Testis (tissue), 3 donors: ENCODE data around the gene THRSP. TPM values are rescaled to one million over a fixed set of nuclear protein-coding genes. Genes with fewer than 3 reads are reported as not detected.
A peak's percentile ranks its signal among the peaks of the same experiment; 100 is the strongest.

Source experiments
- DNase-seq: peaks from one replicate; pipeline ENCODE4 v3.0.0-alpha.2; 2019
- H3K27ac ChIP-seq, 2 donors: fragments of 200-600 bp; sonication (generic); one replicate each; pipeline ENCODE4 v1.5.1; 2019
- H3K27me3 ChIP-seq: fragments of 200-600 bp; sonication (generic); one replicate; pipeline ENCODE4 v1.5.1; 2019
- H3K36me3 ChIP-seq: fragments of 200-600 bp; sonication (generic); one replicate; pipeline ENCODE4 v1.5.1; 2017; ENCODE audit warnings: low read depth; ENCODE audit errors: missing control alignments
- H3K4me1 ChIP-seq: fragments of 200-600 bp; sonication (generic); one replicate; pipeline ENCODE4 v1.5.1; 2019
- H3K4me3 ChIP-seq, 2 donors: fragments of 200-600 bp; sonication (generic); one replicate each; pipeline ENCODE4 v1.5.1; 2017 to 2019
- H3K9me3 ChIP-seq: fragments of 200-600 bp; sonication (generic); one replicate; pipeline ENCODE4 v1.5.1; 2017
- POLR2A ChIP-seq: fragments of 450-650 bp; IDR thresholded peaks from one replicate; pipeline ENCODE4 v1.6.1; 2017; ENCODE audit warnings: antibody characterized with exemption, mild to moderate bottlenecking, moderate library complexity
- WGBS, 2 donors: methylation state at CpG; one replicate each; pipeline ENCODE4 v1.1.5; 2018; 5-methylcytosine and 5-hydroxymethylcytosine counted together
- intact Hi-C: fragments of 100-400 bp; cut with DNase I; formaldehyde crosslinking; loops from one replicate; pipeline ENCODE4 v1.15.1; 2023; ENCODE audit warnings: low total_unique reads
- polyA plus RNA-seq: library from polyadenylated mRNA; stranded (reverse); fragments of 350-450 nt; fragmentation: Illumina TruSeq; extraction: RNeasy Lipid Tissue Mini Kit (QIAGEN cat#74804); gene quantifications from one replicate; pipeline ENCODE4 v1.2.3, GENCODE V29; 2014; ENCODE audit warnings: low read depth, low replicate concordance; ENCODE audit not compliant: insufficient read depth
- total RNA-seq, 2 donors: library from RNA; depleted of rRNA; stranded (reverse); fragments of >200 nt; gene quantifications; one replicate each; pipeline ENCODE4 v1.2.3, GENCODE V29; 2016
- TF ChIP-seq, protein P1 (sequence below), 3 experiments: fragments of 450-650 bp in 2 of 3; fragments of 200-600 bp in 1 of 3; sonication (generic) in 1 of 3; IDR thresholded peaks; one replicate each; pipeline ENCODE4 v1.5.1; 2016 to 2019; ENCODE audit warnings: antibody characterized with exemption in 3 of 3, mild to moderate bottlenecking in 2 of 3, moderate library complexity in 1 of 3

THRSP gene
- total and polyA plus RNA-seq, 3 donors from 2014 or later: 0.31 to 0.37 TPM; not detected in 1

DNA sequence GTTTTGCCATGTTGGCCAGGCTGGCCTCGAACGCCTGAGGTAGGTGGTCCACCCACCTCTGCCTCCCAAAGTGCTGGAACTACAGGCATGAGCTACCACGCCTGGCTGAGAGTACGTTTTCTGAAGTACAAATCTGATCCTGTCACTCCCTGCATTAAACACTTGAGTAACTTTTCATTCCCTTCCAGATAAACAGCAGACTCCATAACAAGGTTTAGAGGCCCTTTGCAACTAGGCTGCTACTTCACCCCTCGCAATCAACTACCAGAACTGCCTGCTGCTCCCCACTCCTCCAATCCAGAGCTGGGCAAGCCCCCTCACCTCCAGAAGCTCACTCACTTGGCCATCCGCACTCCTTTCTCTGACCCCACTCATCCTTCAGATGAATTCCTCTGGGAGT, 42.0 kb upstream of the THRSP start:
- no peaks in the 10 kb centered on the region for H3K36me3 ChIP-seq
- no peaks in the 10 kb centered on the region for H3K9me3 ChIP-seq
- WGBS, 2 donors: 85 to 86% methylated on average over 6 of the region's 6 CpGs
- H3K4me1 ChIP-seq: peaks cover 3% of the 10 kb centered on the region
- intact Hi-C loops: no loop called here
- no peak overlapping the region for H3K4me3 ChIP-seq
- no peaks in the 10 kb centered on the region for H3K27me3 ChIP-seq
- no peak for TF ChIP-seq POLR2A
- TF ChIP-seq, protein P1, sequence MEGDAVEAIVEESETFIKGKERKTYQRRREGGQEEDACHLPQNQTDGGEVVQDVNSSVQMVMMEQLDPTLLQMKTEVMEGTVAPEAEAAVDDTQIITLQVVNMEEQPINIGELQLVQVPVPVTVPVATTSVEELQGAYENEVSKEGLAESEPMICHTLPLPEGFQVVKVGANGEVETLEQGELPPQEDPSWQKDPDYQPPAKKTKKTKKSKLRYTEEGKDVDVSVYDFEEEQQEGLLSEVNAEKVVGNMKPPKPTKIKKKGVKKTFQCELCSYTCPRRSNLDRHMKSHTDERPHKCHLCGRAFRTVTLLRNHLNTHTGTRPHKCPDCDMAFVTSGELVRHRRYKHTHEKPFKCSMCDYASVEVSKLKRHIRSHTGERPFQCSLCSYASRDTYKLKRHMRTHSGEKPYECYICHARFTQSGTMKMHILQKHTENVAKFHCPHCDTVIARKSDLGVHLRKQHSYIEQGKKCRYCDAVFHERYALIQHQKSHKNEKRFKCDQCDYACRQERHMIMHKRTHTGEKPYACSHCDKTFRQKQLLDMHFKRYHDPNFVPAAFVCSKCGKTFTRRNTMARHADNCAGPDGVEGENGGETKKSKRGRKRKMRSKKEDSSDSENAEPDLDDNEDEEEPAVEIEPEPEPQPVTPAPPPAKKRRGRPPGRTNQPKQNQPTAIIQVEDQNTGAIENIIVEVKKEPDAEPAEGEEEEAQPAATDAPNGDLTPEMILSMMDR (IDR thresholded peaks at IDR 0.05): no peak
- H3K27ac ChIP-seq: no peak overlapping the region
- no peak for DNase-seq

- Histone ChIP-seq H3K9me3 (no peaks in the 10 kb centered on the region), H3K4me1 (peaks cover 3% of the 10 kb centered on the region), H3K4me3 (peak within 1 kb of the TSS; percentile 52 to 63), H3K27me3 (no peaks in the 10 kb centered on the region), H3K36me3 (no peaks in the 10 kb centered on the region), H3K27ac (peak within 1 kb of the TSS; percentile 10 to 51)
- TF ChIP-seq, protein P1 (IDR thresholded peaks at IDR 0.05): no peak
- no peak for TF ChIP-seq POLR2A
- peak; percentile 43 for DNase-seq
- 6 to 12% methylated on average over 34 to 37 of the region's 37 CpGs for WGBS, 2 donors
- intact Hi-C loops: no loop called here
These were observed 41.0 kb upstream of the THRSP start, which contains the start of gene KCTD14 for GRCh38 chr11:78022397-78023396. TSS of gene KCTD14 (minus strand) at chr11:78023276. CDS start at chr11:78023249, 27 bp downstream.

DNA sequence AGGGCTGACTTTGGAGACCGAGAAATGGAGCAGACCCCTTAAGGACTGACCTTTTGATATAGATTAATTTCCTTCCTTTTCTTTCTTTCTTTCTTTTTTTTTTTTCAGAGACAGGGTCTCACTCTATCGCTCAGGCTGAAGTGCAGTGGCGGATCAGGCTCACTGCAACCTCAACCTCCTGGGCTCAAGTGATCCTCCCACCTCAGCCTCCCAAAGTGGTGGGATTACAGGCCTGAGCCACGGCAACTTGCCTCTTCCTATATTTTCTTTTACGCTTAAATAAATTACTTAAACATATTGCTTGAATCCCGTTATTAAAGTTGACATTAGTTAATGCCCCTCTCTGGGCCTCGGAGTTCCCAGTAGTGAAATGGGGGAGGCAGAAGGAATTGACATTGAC, 40.2 kb upstream of the THRSP start:
- H3K27ac ChIP-seq: peak overlapping the region; percentile 10 to 51
- no peak for DNase-seq
- no peaks in the 10 kb centered on the region for H3K9me3 ChIP-seq
- intact Hi-C loops: no loop called here
- H3K4me1 ChIP-seq: peaks cover 3% of the 10 kb centered on the region
- H3K27me3 ChIP-seq: no peaks in the 10 kb centered on the region
- no peaks in the 10 kb centered on the region for H3K36me3 ChIP-seq
- TF ChIP-seq, protein P1 (IDR thresholded peaks at IDR 0.05): no peak
- no peak for TF ChIP-seq POLR2A
- H3K4me3 ChIP-seq: peak overlapping the region; percentile 52 to 63
- WGBS, 2 donors: 48 to 69% methylated on average over 7 of the region's 7 CpGs

GRCh38 chr11:78025378-78025777, 38.3 kb upstream of the THRSP start:
- H3K9me3 ChIP-seq: no peaks in the 10 kb centered on the region
- DNase-seq: no peak
- TF ChIP-seq, protein P1 (IDR thresholded peaks at IDR 0.05): no peak
- no peak for TF ChIP-seq POLR2A
- H3K27ac ChIP-seq: no peak overlapping the region
- H3K4me3 ChIP-seq: no peak overlapping the region
- no peaks in the 10 kb centered on the region for H3K27me3 ChIP-seq
- H3K4me1 ChIP-seq: peaks cover 4% of the 10 kb centered on the region
- H3K36me3 ChIP-seq: no peaks in the 10 kb centered on the region
- intact Hi-C loops: no loop called here
